KOPT-K1 (cell line): ENCODE results near the gene PRSS2.
"Not testable (repeated sequence)": the region's sequence is repeated elsewhere in the genome, so short reads cannot be mapped to it uniquely, and the experiment has no call there.

Experiments used
- H3K27ac ChIP-seq: fragments of 200-600 bp; sonication (generic); 2 replicates; pipeline ENCODE4 v1.5.1; 2016; ENCODE audit warnings: antibody characterized with exemption, mild to moderate bottlenecking, low read depth, low read length; ENCODE audit not compliant: poor library complexity, severe bottlenecking
- H3K36me3 ChIP-seq: fragments of 200-600 bp; sonication (generic); 2 replicates; pipeline ENCODE4 v1.5.1; 2017; ENCODE audit warnings: antibody characterized with exemption, mild to moderate bottlenecking, low read length, moderate library complexity; ENCODE audit not compliant: insufficient read depth
- H3K9me3 ChIP-seq: fragments of 200-600 bp; sonication (generic); 2 replicates; pipeline ENCODE4 v1.5.1; 2017; ENCODE audit warnings: antibody characterized with exemption, low read length, mild to moderate bottlenecking; ENCODE audit not compliant: insufficient read depth, poor library complexity, severe bottlenecking

The PRSS2 gene

GRCh38 chr7:142752376-142753225 lies 18.2 kb upstream of the PRSS2 start:
- Histone ChIP-seq H3K9me3 (no peaks in the 10 kb centered on the region), H3K27ac (no peak overlapping the region), H3K36me3 (no peaks in the 10 kb centered on the region)

- Histone ChIP-seq H3K9me3 (no peaks in the 10 kb centered on the region), H3K27ac (no peak overlapping the region), H3K36me3 (no peaks in the 10 kb centered on the region)
Observed at GRCh38 chr7:142753366-142753765, 17.4 kb upstream of the PRSS2 start.

GRCh38 chr7:142753925-142754491 lies 16.8 kb upstream of the PRSS2 start:
- H3K36me3 ChIP-seq, H3K27ac ChIP-seq, H3K9me3 ChIP-seq: not testable (repeated sequence)

- Histone ChIP-seq H3K27ac (no peak overlapping the region), H3K36me3 (no peaks in the 10 kb centered on the region), H3K9me3 (no peaks in the 10 kb centered on the region)
Observed at GRCh38 chr7:142754681-142755575, 15.8 kb upstream of the PRSS2 start.

- not testable (repeated sequence) for H3K36me3 ChIP-seq, H3K9me3 ChIP-seq, H3K27ac ChIP-seq
Observed at GRCh38 chr7:142758312-142758711, 12.5 kb upstream of the PRSS2 start.

- no peaks in the 10 kb centered on the region for H3K9me3 ChIP-seq
- no peaks in the 10 kb centered on the region for H3K36me3 ChIP-seq
- no peak overlapping the region for H3K27ac ChIP-seq
Observed at GRCh38 chr7:142759433-142759832, 11.3 kb upstream of the PRSS2 start.

GRCh38 chr7:142760071-142760642 lies 10.6 kb upstream of the PRSS2 start:
- Histone ChIP-seq H3K36me3 (no peaks in the 10 kb centered on the region), H3K27ac (no peak overlapping the region), H3K9me3 (no peaks in the 10 kb centered on the region)

- not testable (repeated sequence) for H3K9me3 ChIP-seq, H3K27ac ChIP-seq, H3K36me3 ChIP-seq
Observed at GRCh38 chr7:142761606-142762005, 9.2 kb upstream of the PRSS2 start.

- Histone ChIP-seq H3K27ac (no peak overlapping the region), H3K9me3 (no peaks in the 10 kb centered on the region), H3K36me3 (no peaks in the 10 kb centered on the region)
Observed at GRCh38 chr7:142762104-142762503, 8.7 kb upstream of the PRSS2 start.

- H3K9me3 ChIP-seq: no peaks in the 10 kb centered on the region
- H3K27ac ChIP-seq: no peak overlapping the region
- no peaks in the 10 kb centered on the region for H3K36me3 ChIP-seq
Observed at GRCh38 chr7:142767451-142767850, 3.3 kb upstream of the PRSS2 start.

GRCh38 chr7:142767861-142768260 lies 2.9 kb upstream of the PRSS2 start:
- no peak overlapping the region for H3K27ac ChIP-seq
- H3K9me3 ChIP-seq: no peaks in the 10 kb centered on the region
- no peaks in the 10 kb centered on the region for H3K36me3 ChIP-seq

GRCh38 chr7:142768885-142769284 lies 1.9 kb upstream of the PRSS2 start:
- H3K9me3 ChIP-seq, H3K27ac ChIP-seq, H3K36me3 ChIP-seq: not testable (repeated sequence)

GRCh38 chr7:142771353-142771723 lies 568 bp downstream of the PRSS2 start:
- no peaks in the 10 kb centered on the region for H3K36me3 ChIP-seq
- no peak overlapping the region for H3K27ac ChIP-seq
- no peaks in the 10 kb centered on the region for H3K9me3 ChIP-seq

GRCh38 chr7:142772051-142772450 lies 1.3 kb downstream of the PRSS2 start:
- Histone ChIP-seq H3K36me3 (no peaks in the 10 kb centered on the region), H3K27ac (no peak overlapping the region), H3K9me3 (no peaks in the 10 kb centered on the region)

- Histone ChIP-seq H3K9me3 (no peaks in the 10 kb centered on the region), H3K36me3 (no peaks in the 10 kb centered on the region), H3K27ac (no peak overlapping the region)
Observed at GRCh38 chr7:142772673-142773072, 1.9 kb downstream of the PRSS2 start.
